GM23338 (cell line): ENCODE data around the gene OBI1. TPM values are rescaled to one million over a fixed set of nuclear protein-coding genes. Genes with fewer than 3 reads are reported as not detected.

Experiments
- polyA plus RNA-seq: library from polyadenylated mRNA; unstranded; fragments of >200 nt; fragmentation: Nextera tagmentation; extraction: Ambion mirVana; gene quantifications from 2 replicates; pipeline ENCODE4 v1.2.1, GENCODE V29; 2016
- total RNA-seq: library from RNA; depleted of rRNA; stranded (reverse); fragments of >200 nt; shearing (Covaris generic); gene quantifications from 2 replicates; pipeline ENCODE4 v1.2.3, GENCODE V29; 2014; rRNA removed

The OBI1 gene
- total and polyA plus RNA-seq, 2 experiments from 2014 or later = 8.2 to 11.1 TPM

Other genes with a start within 250 kb of the OBI1 start
- gene POU4F1, start 55.6 kb downstream of the OBI1 start, total RNA-seq = 0.03 TPM in 1 of 2 replicates, not detected in the other
- 0.05 and 0.14 TPM in 2 replicates for gene POU4F1, start 55.6 kb downstream of the OBI1 start, polyA plus RNA-seq